Metanephros (tissue), 1 donor: Measurements from ENCODE around the gene PDCD2L. TPM values are rescaled to one million over a fixed set of nuclear protein-coding genes. Genes with fewer than 3 reads are reported as not detected.

ENCODE experiments used
- total RNA-seq: library from RNA; depleted of rRNA; stranded (reverse); fragments of >200 nt; gene quantifications from one replicate; pipeline ENCODE4 v1.2.3, GENCODE V29; 2014

Gene PDCD2L
- 11.6 TPM for total RNA-seq

GRCh38 chr19:34404109-34404909 lies at the start of gene PDCD2L:
Gene PDCD2L (plus strand): TSS chr19:34404399. CDS start chr19:34404431, 32 bp downstream.

GRCh38 chr19:34364830-34365462 lies 39.3 kb upstream of the PDCD2L start, which contains the start of gene GPI:
Gene GPI (plus strand): TSS chr19:34365196. CDS start chr19:34365267, 71 bp downstream.

Other genes starting within 250 kb of the PDCD2L start
- gene LSM14A, start 231.9 kb upstream of the PDCD2L start, total RNA-seq = 200 TPM
- gene GARRE1, start 149.8 kb upstream of the PDCD2L start, total RNA-seq = 48.0 TPM
- gene GPI, start 39.2 kb upstream of the PDCD2L start, total RNA-seq = 168 TPM
- gene UBA2, start 24.0 kb downstream of the PDCD2L start, total RNA-seq = 90.7 TPM
- gene WTIP, start 77.4 kb downstream of the PDCD2L start, total RNA-seq = 31.9 TPM